DND-41 (cell line): ENCODE results near the gene CCDC150.
"Not testable (repeated sequence)": the region's sequence is repeated elsewhere in the genome, so short reads cannot be mapped to it uniquely, and the experiment has no call there.

Source experiments
- EZH2 ChIP-seq: IDR thresholded peaks from 3 replicates; pipeline ENCODE4 v1.6.1; 2012; ENCODE audit warnings: borderline replicate concordance, low read depth, mild to moderate bottlenecking, moderate library complexity, low read length, inconsistent platforms; ENCODE audit not compliant: severe bottlenecking
- TF ChIP-seq, protein P1 (sequence below): IDR thresholded peaks from 2 replicates; pipeline ENCODE4 v1.5.1; 2012; ENCODE audit warnings: borderline replicate concordance, low read length, moderate library complexity, mild to moderate bottlenecking; ENCODE audit not compliant: poor library complexity, severe bottlenecking; ENCODE audit errors: extremely low read depth

DNA sequence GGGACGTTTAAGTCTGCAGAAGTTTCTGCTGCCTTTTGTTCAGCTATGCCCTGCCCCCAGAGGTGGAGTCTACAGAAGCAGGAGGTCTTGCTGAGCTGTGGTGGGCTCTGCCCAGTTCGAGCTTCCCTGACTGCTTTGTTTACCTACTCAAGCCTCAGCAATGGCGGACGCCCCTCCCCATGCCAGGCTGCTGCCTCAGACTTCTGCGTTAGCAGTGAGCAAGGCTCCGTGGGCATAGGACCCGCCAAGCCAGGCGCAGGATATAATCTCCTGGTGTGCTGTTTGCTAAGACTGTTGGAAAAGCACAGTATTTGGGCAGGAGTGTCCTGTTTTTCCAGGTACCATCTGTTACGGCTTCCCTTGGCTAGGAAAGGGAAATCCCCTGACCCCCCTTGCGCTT, 70.5 kb downstream of the CCDC150 start:
- TF ChIP-seq EZH2, result not testable (repeated sequence)
- TF ChIP-seq, protein P1, sequence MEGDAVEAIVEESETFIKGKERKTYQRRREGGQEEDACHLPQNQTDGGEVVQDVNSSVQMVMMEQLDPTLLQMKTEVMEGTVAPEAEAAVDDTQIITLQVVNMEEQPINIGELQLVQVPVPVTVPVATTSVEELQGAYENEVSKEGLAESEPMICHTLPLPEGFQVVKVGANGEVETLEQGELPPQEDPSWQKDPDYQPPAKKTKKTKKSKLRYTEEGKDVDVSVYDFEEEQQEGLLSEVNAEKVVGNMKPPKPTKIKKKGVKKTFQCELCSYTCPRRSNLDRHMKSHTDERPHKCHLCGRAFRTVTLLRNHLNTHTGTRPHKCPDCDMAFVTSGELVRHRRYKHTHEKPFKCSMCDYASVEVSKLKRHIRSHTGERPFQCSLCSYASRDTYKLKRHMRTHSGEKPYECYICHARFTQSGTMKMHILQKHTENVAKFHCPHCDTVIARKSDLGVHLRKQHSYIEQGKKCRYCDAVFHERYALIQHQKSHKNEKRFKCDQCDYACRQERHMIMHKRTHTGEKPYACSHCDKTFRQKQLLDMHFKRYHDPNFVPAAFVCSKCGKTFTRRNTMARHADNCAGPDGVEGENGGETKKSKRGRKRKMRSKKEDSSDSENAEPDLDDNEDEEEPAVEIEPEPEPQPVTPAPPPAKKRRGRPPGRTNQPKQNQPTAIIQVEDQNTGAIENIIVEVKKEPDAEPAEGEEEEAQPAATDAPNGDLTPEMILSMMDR, result not testable (repeated sequence)
